Fibroblast of pulmonary artery (primary cell): Measurements from ENCODE around the gene PHIP.
A peak's percentile ranks its signal among the peaks of the same experiment; 100 is the strongest.

Experiments
- DNase-seq: peaks from one replicate; pipeline ENCODE4 v3.0.0-alpha.2; 2010; ENCODE audit warnings: low read depth
- H3K4me3 ChIP-seq: replicated peaks from 2 replicates; pipeline ENCODE4 v1.5.1; 2011; ENCODE audit warnings: low read depth, mild to moderate bottlenecking, control low read depth, low read length, moderate library complexity
- CTCF ChIP-seq: IDR thresholded peaks from 2 replicates; pipeline ENCODE4 v1.5.1; 2011; ENCODE audit warnings: mild to moderate bottlenecking, control low read depth, low read length, inconsistent platforms; ENCODE audit errors: missing control alignments

PHIP gene

GRCh38 chr6:79057746-79058145 is 20.3 kb downstream of the PHIP start:
- H3K4me3 ChIP-seq = no peak overlapping the region
- no peak for DNase-seq
- no peak for TF ChIP-seq CTCF

- no peak overlapping the region for H3K4me3 ChIP-seq
- no peak for DNase-seq
- TF ChIP-seq CTCF = no peak
These were observed 21.8 kb downstream of the PHIP start for GRCh38 chr6:79056226-79056625.

- peak; percentile 63 for TF ChIP-seq CTCF
- peak; percentile 56 for DNase-seq
These were observed 29.4 kb downstream of the PHIP start for GRCh38 chr6:79048611-79049010.

GRCh38 chr6:79047072-79047471 is 31.0 kb downstream of the PHIP start:
- no peak for TF ChIP-seq CTCF
- DNase-seq = no peak
- H3K4me3 ChIP-seq = no peak overlapping the region

More at GRCh38 chr6:79048611-79049010, 29.4 kb downstream of the PHIP start:
- no peak overlapping the region for H3K4me3 ChIP-seq

GRCh38 chr6:79045966-79046365 is 32.1 kb downstream of the PHIP start:
- no peak for TF ChIP-seq CTCF
- no peak overlapping the region for H3K4me3 ChIP-seq
- no peak for DNase-seq

- DNase-seq = no peak
- no peak overlapping the region for H3K4me3 ChIP-seq
- no peak for TF ChIP-seq CTCF
These were observed 35.3 kb downstream of the PHIP start for GRCh38 chr6:79042799-79043126.

- no peak for DNase-seq
- H3K4me3 ChIP-seq = no peak overlapping the region
- TF ChIP-seq CTCF = no peak
These were observed 35.8 kb downstream of the PHIP start for GRCh38 chr6:79042088-79042798.
